Dedifferentiated amniotic fluid mesenchymal stem cell (primary cell): ENCODE data around the gene SPTBN1.

Experiments
- DNase-seq: peaks from one replicate; pipeline ENCODE4 v3.0.0-alpha.2; 2016; ENCODE audit errors: extremely low spot score

The SPTBN1 gene

GRCh38 chr2:54574107-54574859 lies 118.2 kb downstream of the SPTBN1 start:
- no peak for DNase-seq

- no peak for DNase-seq
These were observed 118.7 kb downstream of the SPTBN1 start for GRCh38 chr2:54574860-54575247.

- DNase-seq, result no peak
These were observed 119.3 kb downstream of the SPTBN1 start for GRCh38 chr2:54575379-54575888.

- no peak for DNase-seq
These were observed 120.9 kb downstream of the SPTBN1 start for GRCh38 chr2:54577035-54577434.

- DNase-seq, result no peak
These were observed 122.0 kb downstream of the SPTBN1 start for GRCh38 chr2:54577944-54578647.

- no peak for DNase-seq
These were observed 122.5 kb downstream of the SPTBN1 start for GRCh38 chr2:54578648-54579045.

- DNase-seq, result no peak
These were observed 123.0 kb downstream of the SPTBN1 start for GRCh38 chr2:54579061-54579681.

GRCh38 chr2:54579682-54580620 lies 123.8 kb downstream of the SPTBN1 start:
- DNase-seq, result no peak

GRCh38 chr2:54581326-54582039 lies 125.4 kb downstream of the SPTBN1 start:
- no peak for DNase-seq

GRCh38 chr2:54582987-54583386 lies 126.9 kb downstream of the SPTBN1 start:
- DNase-seq, result no peak

- no peak for DNase-seq
These were observed 128.5 kb downstream of the SPTBN1 start for GRCh38 chr2:54584598-54584997.

GRCh38 chr2:54585136-54585733 lies 129.1 kb downstream of the SPTBN1 start:
- DNase-seq, result no peak

- no peak for DNase-seq
These were observed 129.9 kb downstream of the SPTBN1 start for GRCh38 chr2:54586062-54586461.

- DNase-seq, result no peak
These were observed 130.4 kb downstream of the SPTBN1 start for GRCh38 chr2:54586494-54586893.

- no peak for DNase-seq
These were observed 131.3 kb downstream of the SPTBN1 start for GRCh38 chr2:54587171-54588016.

- DNase-seq, result no peak
These were observed 132.2 kb downstream of the SPTBN1 start for GRCh38 chr2:54588244-54588899.

GRCh38 chr2:54589038-54589339 lies 132.9 kb downstream of the SPTBN1 start:
- DNase-seq, result no peak

- DNase-seq, result no peak
These were observed 133.5 kb downstream of the SPTBN1 start for GRCh38 chr2:54589340-54590215.
